Lung (tissue), 12 donors: Measurements from ENCODE around the gene MAP1S. TPM values are rescaled to one million over a fixed set of nuclear protein-coding genes. Genes with fewer than 3 reads are reported as not detected.

Experiments
- ATAC-seq: fragments of 200-7000 bp; cut with Tn5 transposase; one replicate; pipeline ENCODE4 v1.9.1; 2020; ENCODE audit warnings: moderate number of reproducible peaks; ENCODE audit not compliant: insufficient read depth, low FRiP score
- DNase-seq, 3 donors: peaks; one replicate each; pipeline ENCODE4 v3.0.0-alpha.2; 2013 to 2017
- H3K27ac ChIP-seq, 2 donors: one replicate each; pipeline ENCODE4 v1.5.1; 2013; ENCODE audit warnings: mild to moderate bottlenecking in 2 of 2, moderate library complexity in 2 of 2, control low read depth in 1 of 2, inconsistent platforms in 1 of 2, low read depth in 1 of 2, low read length in 1 of 2
- H3K27me3 ChIP-seq, 3 donors: one replicate each; pipeline ENCODE4 v1.5.1; 2013; ENCODE audit warnings: low read length in 2 of 3; ENCODE audit not compliant: control insufficient read depth in 3 of 3, insufficient read depth in 3 of 3
- H3K36me3 ChIP-seq, 4 donors: one replicate each; pipeline ENCODE4 v1.5.1; 2013; ENCODE audit warnings: low read length in 4 of 4, mild to moderate bottlenecking in 1 of 4, moderate library complexity in 1 of 4; ENCODE audit not compliant: control insufficient read depth in 4 of 4, insufficient read depth in 4 of 4
- H3K4me1 ChIP-seq, 5 donors: one replicate each; pipeline ENCODE4 v1.5.1; 2013; ENCODE audit warnings: low read length in 5 of 5, mild to moderate bottlenecking in 2 of 5, moderate library complexity in 1 of 5; ENCODE audit not compliant: control insufficient read depth in 5 of 5, insufficient read depth in 5 of 5
- H3K4me3 ChIP-seq: one replicate; pipeline ENCODE4 v1.5.1; 2013; ENCODE audit warnings: mild to moderate bottlenecking, control low read depth, moderate library complexity
- H3K9ac ChIP-seq, 2 donors: one replicate each; pipeline ENCODE4 v1.5.1; 2013; ENCODE audit warnings: low read length in 2 of 2, control low read depth in 1 of 2; ENCODE audit not compliant: insufficient read depth in 1 of 2
- H3K9me3 ChIP-seq, 4 donors: one replicate each; pipeline ENCODE4 v1.5.1; 2013; ENCODE audit warnings: low read length in 3 of 4, mild to moderate bottlenecking in 1 of 4, moderate library complexity in 1 of 4; ENCODE audit not compliant: control insufficient read depth in 4 of 4, insufficient read depth in 3 of 4
- CTCF ChIP-seq: IDR thresholded peaks from 2 replicates; pipeline ENCODE4 v1.5.1; 2012; ENCODE audit warnings: mild to moderate bottlenecking; ENCODE audit errors: control extremely low read depth, extremely low read depth
- WGBS, 2 donors: extraction: QIAGEN DNeasy Blood & Tissue Kit; methylation state at CpG; one replicate each; pipeline ENCODE4 v1.1.7; 2013; 5-methylcytosine and 5-hydroxymethylcytosine counted together
- polyA plus RNA-seq, 2 donors: library from polyadenylated mRNA; stranded (reverse); fragments of 200-250 nt; gene quantifications; one replicate each; pipeline ENCODE4 v1.2.1, GENCODE V29; 2013
- total RNA-seq, 2 donors: library from RNA; depleted of rRNA in 1 of 2; stranded (reverse); fragments of >200 nt in 1 of 2; gene quantifications; one replicate each; pipeline ENCODE4 v1.2.1, GENCODE V29; 2014 to 2021
- donor health status: control.
- donor health status: control.
- donor health status: Bipolar disorder and iron deficiency.
- donor health status: healthy.
- donor health status: DM: yes; HTN: yes; CAD: no.

Gene MAP1S
- total and polyA plus RNA-seq, 4 donors, result 32.1 to 71.1 (median 38.4) TPM

GRCh38 chr19:17716309-17716929 lies 2.9 kb upstream of the MAP1S start:
- Histone ChIP-seq H3K9ac (no peak overlapping the region), H3K36me3 (no peaks in the 10 kb centered on the region), H3K9me3 (peaks cover 0 to 2% (median 0%) of the 10 kb centered on the region in 4 donors), H3K27ac (no peak overlapping the region), H3K27me3 (no peaks in the 10 kb centered on the region), H3K4me1 (peaks cover 0 to 27% (median 11%) of the 10 kb centered on the region in 5 donors), H3K4me3 (no peak overlapping the region)
- ATAC-seq, result no peak
- DNase-seq, result no peak
- TF ChIP-seq CTCF, result no peak
- 74 to 77% methylated on average over 4 of the region's 4 CpGs for WGBS, 2 donors

GRCh38 chr19:17718550-17718946 lies 732 bp upstream of the MAP1S start:
- Histone ChIP-seq H3K4me3 (no peak overlapping the region), H3K4me1 (peaks cover 0 to 34% (median 11%) of the 10 kb centered on the region in 5 donors), H3K27ac (peak overlapping the region in 1 of 2 donors; percentile 89), H3K9ac (no peak overlapping the region), H3K36me3 (peaks cover 0 to 5% (median under 1%) of the 10 kb centered on the region in 4 donors), H3K27me3 (no peaks in the 10 kb centered on the region), H3K9me3 (peaks cover 0 to 2% (median 0%) of the 10 kb centered on the region in 4 donors)
- peak in 2 of 3 donors; percentile 20 to 56 for DNase-seq
- ATAC-seq, result no peak
- WGBS, 2 donors, result 66 to 77% methylated on average over 4 of the region's 4 CpGs
- no peak for TF ChIP-seq CTCF

DNA sequence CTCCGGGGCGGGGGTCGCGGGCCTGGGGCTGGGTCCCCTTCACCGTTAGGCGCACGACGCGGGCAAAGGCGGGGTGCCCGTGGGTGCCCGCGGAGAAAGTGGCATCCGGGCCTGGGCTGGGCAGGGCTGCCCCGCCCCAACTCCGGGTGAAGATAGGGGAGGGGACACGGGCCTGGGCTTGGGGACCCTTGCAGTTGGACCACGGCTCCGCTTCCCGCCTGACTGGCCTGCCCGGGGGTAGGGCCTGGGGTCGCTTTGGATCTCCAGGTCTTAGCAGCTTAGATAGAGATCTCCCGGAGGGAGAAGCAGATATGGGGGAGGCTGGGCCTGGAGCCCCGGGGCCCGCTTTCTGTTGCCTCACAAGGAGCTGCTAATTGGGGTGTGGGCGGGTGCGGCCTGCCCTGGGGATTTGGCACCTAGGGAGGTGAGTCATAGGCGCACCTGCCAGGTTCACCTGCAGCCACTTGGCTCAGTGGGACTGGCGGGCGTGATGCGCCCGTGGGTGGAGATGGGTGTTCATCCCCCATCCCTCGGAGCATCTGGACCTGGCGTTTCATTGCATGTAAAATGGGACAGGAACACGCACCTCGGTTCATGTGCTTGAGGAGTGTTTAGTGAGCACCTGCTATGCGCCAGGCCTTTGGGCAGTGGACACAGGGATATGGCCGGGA lies 585 bp downstream of the MAP1S start:
- Histone ChIP-seq H3K4me1 (peaks cover 0 to 34% (median 11%) of the 10 kb centered on the region in 5 donors), H3K36me3 (peaks cover 0 to 16% (median 10%) of the 10 kb centered on the region in 4 donors), H3K27me3 (no peaks in the 10 kb centered on the region), H3K9ac (peak overlapping the region in 1 of 2 donors; percentile 66), H3K27ac (peak overlapping the region; percentile 72 to 89), H3K9me3 (peaks cover 0 to 2% (median 0%) of the 10 kb centered on the region in 4 donors), H3K4me3 (peak overlapping the region; percentile 96)
- no peak for DNase-seq
- peak; percentile 31 for ATAC-seq
- 3 to 5% methylated on average over 26 to 38 of the region's 38 CpGs for WGBS, 2 donors
- no peak for TF ChIP-seq CTCF
